ENCODE results near the gene CAMK1D. TPM values are rescaled to one million over a fixed set of nuclear protein-coding genes. Genes with fewer than 3 reads are reported as not detected.

CAMK1D gene
- total and polyA plus RNA-seq, 2 experiments from 2014 or later, result 3.5 to 6.0 TPM

DNA sequence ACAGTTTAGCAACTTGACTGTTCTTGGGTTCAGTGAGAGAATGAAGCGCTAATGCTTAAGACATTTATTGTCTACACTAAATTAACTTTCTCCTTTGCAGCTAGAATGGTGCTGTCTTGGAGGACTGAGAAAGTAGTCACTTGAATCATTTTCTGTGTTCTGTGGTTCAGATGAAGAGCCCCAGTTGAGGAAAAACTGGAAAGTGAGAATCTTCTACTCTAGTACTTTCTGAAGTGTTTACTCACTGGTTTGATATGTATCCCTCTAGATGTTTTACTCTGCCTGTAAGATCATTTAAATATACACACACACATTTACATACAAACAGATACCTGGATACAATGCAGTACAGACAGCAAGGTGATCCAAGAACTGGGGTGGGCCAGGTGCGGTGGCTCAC lies 308.1 kb downstream of the CAMK1D start:
- Histone ChIP-seq H3K4me1 (ENCODE audit: insufficient read depth) (no peaks in the 10 kb centered on the region), H4K20me1 (ENCODE audit: insufficient read depth, poor library complexity, severe bottlenecking) (no peaks in the 10 kb centered on the region), H3K9me3 (ENCODE audit: low read depth) (no peaks in the 10 kb centered on the region), H3K4me3 (no peak overlapping the region), H3K27ac (no peak overlapping the region), H2AFZ (no peak overlapping the region), H3K27me3 (no peaks in the 10 kb centered on the region), H3K9me2 (replicated peaks; ENCODE audit: insufficient read depth) (no peaks in the 10 kb centered on the region), H3K4me2 (no peak overlapping the region), H3K36me3 (replicated peaks; ENCODE audit: insufficient read depth, low read depth) (no peaks in the 10 kb centered on the region), H3K79me2 (no peaks in the 10 kb centered on the region)
- WGBS (ENCODE audit: low lambda C conversion rate, missing lambda C conversion rate), result 92% methylated on average over 2 of the region's 2 CpGs
- no peak for DNase-seq (ENCODE audit: low spot score)
- TF ChIP-seq EZH2phosphoT487 (IDR thresholded peaks at IDR 0.05; ENCODE audit: low read depth, severe bottlenecking, unreplicated experiment) (no peak), EZH2 (IDR thresholded peaks at IDR 0.05; ENCODE audit: borderline replicate concordance) (no peak), CTCF (IDR thresholded peaks at IDR 0.05; ENCODE audit: poor library complexity) (no peak)

- 93% methylated on average over 6 of the region's 6 CpGs for WGBS (ENCODE audit: low lambda C conversion rate, missing lambda C conversion rate)
- no peaks in the 10 kb centered on the region for H3K36me3 ChIP-seq (replicated peaks; ENCODE audit: insufficient read depth, low read depth)
- no peak overlapping the region for H2AFZ ChIP-seq
These were observed 309.2 kb downstream of the CAMK1D start for GRCh38 chr10:12658526-12658925.

GRCh38 chr10:12659706-12660105 lies 310.4 kb downstream of the CAMK1D start:
- no peak overlapping the region for H2AFZ ChIP-seq
- H3K4me3 ChIP-seq, result no peak overlapping the region
- H3K79me2 ChIP-seq, result no peaks in the 10 kb centered on the region
- no peaks in the 10 kb centered on the region for H3K9me2 ChIP-seq (replicated peaks; ENCODE audit: insufficient read depth)
- no peaks in the 10 kb centered on the region for H3K36me3 ChIP-seq (replicated peaks; ENCODE audit: insufficient read depth, low read depth)
- H3K4me1 ChIP-seq (ENCODE audit: insufficient read depth), result no peaks in the 10 kb centered on the region
- no peaks in the 10 kb centered on the region for H3K27me3 ChIP-seq
- no peak overlapping the region for H3K4me2 ChIP-seq
- no peak for DNase-seq (ENCODE audit: low spot score)
- no peak for TF ChIP-seq EZH2 (IDR thresholded peaks at IDR 0.05; ENCODE audit: borderline replicate concordance)
- TF ChIP-seq CTCF (IDR thresholded peaks at IDR 0.05; ENCODE audit: poor library complexity), result no peak
- no peak for TF ChIP-seq EZH2phosphoT487 (IDR thresholded peaks at IDR 0.05; ENCODE audit: low read depth, severe bottlenecking, unreplicated experiment)
- 94% methylated on average over 11 of the region's 11 CpGs for WGBS (ENCODE audit: low lambda C conversion rate, missing lambda C conversion rate)
- no peaks in the 10 kb centered on the region for H3K9me3 ChIP-seq (ENCODE audit: low read depth)
- no peak overlapping the region for H3K27ac ChIP-seq
- no peaks in the 10 kb centered on the region for H4K20me1 ChIP-seq (ENCODE audit: insufficient read depth, poor library complexity, severe bottlenecking)

More at GRCh38 chr10:12658526-12658925, 309.2 kb downstream of the CAMK1D start:
- H3K4me1 ChIP-seq (ENCODE audit: insufficient read depth), result no peaks in the 10 kb centered on the region
- H3K27me3 ChIP-seq, result no peaks in the 10 kb centered on the region
- no peak for DNase-seq (ENCODE audit: low spot score)
- no peaks in the 10 kb centered on the region for H3K9me2 ChIP-seq (replicated peaks; ENCODE audit: insufficient read depth)
- H3K9me3 ChIP-seq (ENCODE audit: low read depth), result no peaks in the 10 kb centered on the region
- no peaks in the 10 kb centered on the region for H4K20me1 ChIP-seq (ENCODE audit: insufficient read depth, poor library complexity, severe bottlenecking)
- H3K4me2 ChIP-seq, result no peak overlapping the region
- H3K4me3 ChIP-seq, result no peak overlapping the region
- no peak overlapping the region for H3K27ac ChIP-seq
- no peaks in the 10 kb centered on the region for H3K79me2 ChIP-seq
- TF ChIP-seq EZH2phosphoT487 (IDR thresholded peaks at IDR 0.05; ENCODE audit: low read depth, severe bottlenecking, unreplicated experiment), result no peak
- no peak for TF ChIP-seq CTCF (IDR thresholded peaks at IDR 0.05; ENCODE audit: poor library complexity)
- no peak for TF ChIP-seq EZH2 (IDR thresholded peaks at IDR 0.05; ENCODE audit: borderline replicate concordance)

DNA sequence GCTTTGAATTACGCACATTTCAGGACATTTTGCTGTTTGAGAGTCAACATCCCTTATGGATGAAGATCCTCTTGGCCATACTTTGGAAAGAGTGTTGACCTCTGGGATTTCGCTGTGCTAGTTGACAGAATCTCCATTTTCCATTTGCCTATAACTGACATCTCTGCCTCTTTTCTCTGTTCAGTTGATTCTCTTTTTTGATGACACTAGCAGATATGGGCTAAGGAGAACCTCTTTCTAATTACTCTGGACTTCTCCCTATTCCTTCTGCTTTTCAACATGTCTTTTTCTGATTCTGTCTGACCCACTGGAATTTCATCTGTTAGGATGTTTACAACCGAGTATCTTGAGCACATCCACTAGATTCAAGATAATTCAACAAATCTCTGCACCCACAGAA lies 311.5 kb downstream of the CAMK1D start:
- Histone ChIP-seq H3K27ac (no peak overlapping the region), H3K9me2 (replicated peaks; ENCODE audit: insufficient read depth) (no peaks in the 10 kb centered on the region), H3K79me2 (no peaks in the 10 kb centered on the region), H2AFZ (no peak overlapping the region), H3K4me3 (no peak overlapping the region), H4K20me1 (ENCODE audit: insufficient read depth, poor library complexity, severe bottlenecking) (no peaks in the 10 kb centered on the region), H3K4me1 (ENCODE audit: insufficient read depth) (no peaks in the 10 kb centered on the region), H3K27me3 (no peaks in the 10 kb centered on the region), H3K36me3 (replicated peaks; ENCODE audit: insufficient read depth, low read depth) (no peaks in the 10 kb centered on the region), H3K4me2 (no peak overlapping the region), H3K9me3 (ENCODE audit: low read depth) (no peaks in the 10 kb centered on the region)
- TF ChIP-seq EZH2 (IDR thresholded peaks at IDR 0.05; ENCODE audit: borderline replicate concordance) (no peak), CTCF (IDR thresholded peaks at IDR 0.05; ENCODE audit: poor library complexity) (no peak), EZH2phosphoT487 (IDR thresholded peaks at IDR 0.05; ENCODE audit: low read depth, severe bottlenecking, unreplicated experiment) (no peak)
- DNase-seq (ENCODE audit: low spot score), result no peak
- 94% methylated on average over 3 of the region's 3 CpGs for WGBS (ENCODE audit: low lambda C conversion rate, missing lambda C conversion rate)

Measured in hepatocyte (in vitro differentiated cells).